ENCODE results near the gene IGSF9B.

- TF ChIP-seq CTCF (IDR thresholded peaks at IDR 0.05; ENCODE audit: poor library complexity) (no peak), EZH2 (IDR thresholded peaks at IDR 0.05; ENCODE audit: borderline replicate concordance) (no peak), EZH2phosphoT487 (IDR thresholded peaks at IDR 0.05; ENCODE audit: low read depth, severe bottlenecking, unreplicated experiment) (no peak)
These were observed 27.2 kb downstream of the IGSF9B start for GRCh38 chr11:133929401-133930052.
